Liver (tissue), 9 donors: ENCODE measurements around the gene CNFN. TPM values are rescaled to one million over a fixed set of nuclear protein-coding genes. Genes with fewer than 3 reads are reported as not detected.

Source experiments
- DNase-seq: peaks from one replicate; pipeline ENCODE4 v3.0.0-alpha.2; 2017; ENCODE audit warnings: low spot score
- H3K27ac ChIP-seq, 2 donors: one replicate each; pipeline ENCODE4 v1.7.0; 2013; ENCODE audit warnings: inconsistent platforms in 2 of 2, low read length in 2 of 2, control low read depth in 1 of 2, low read depth in 1 of 2, mild to moderate bottlenecking in 1 of 2
- H3K27me3 ChIP-seq, 4 donors: one replicate each; pipeline versions ENCODE4 v1.6.1 to v1.7.0; 2013; ENCODE audit warnings: low read length in 3 of 4, inconsistent platforms in 1 of 4, mild to moderate bottlenecking in 1 of 4, moderate library complexity in 1 of 4; ENCODE audit not compliant: control insufficient read depth in 4 of 4, insufficient read depth in 4 of 4
- H3K36me3 ChIP-seq, 4 donors: one replicate each; pipeline versions ENCODE4 v1.6.1 to v1.7.0; 2013; ENCODE audit warnings: low read length in 3 of 4, mild to moderate bottlenecking in 3 of 4, low read depth in 1 of 4, moderate library complexity in 1 of 4; ENCODE audit not compliant: control insufficient read depth in 4 of 4, insufficient read depth in 3 of 4
- H3K4me1 ChIP-seq, 4 donors: one replicate each; pipeline versions ENCODE4 v1.6.1 to v1.7.0; 2013; ENCODE audit warnings: low read length in 3 of 4, mild to moderate bottlenecking in 3 of 4, moderate library complexity in 1 of 4; ENCODE audit not compliant: control insufficient read depth in 4 of 4, insufficient read depth in 4 of 4
- H3K4me3 ChIP-seq, 3 donors: one replicate each; pipeline versions ENCODE4 v1.6.1 to v1.7.0; 2013; ENCODE audit warnings: low read length in 3 of 3, control low read depth in 1 of 3, low read depth in 1 of 3, mild to moderate bottlenecking in 1 of 3
- H3K9ac ChIP-seq, 2 donors: one replicate each; pipeline ENCODE4 v1.7.0; 2013; ENCODE audit warnings: low read length in 2 of 2, mild to moderate bottlenecking in 2 of 2, moderate library complexity in 2 of 2, control low read depth in 1 of 2, low read depth in 1 of 2
- H3K9me3 ChIP-seq, 4 donors: one replicate each; pipeline versions ENCODE4 v1.6.1 to v1.7.0; 2013; ENCODE audit warnings: low read length in 3 of 4; ENCODE audit not compliant: control insufficient read depth in 4 of 4
- ATF3 ChIP-seq: IDR thresholded peaks from 2 replicates; pipeline ENCODE4 v1.6.1; 2016; ENCODE audit warnings: antibody characterized with exemption
- FOXA1 ChIP-seq: IDR thresholded peaks from 2 replicates; pipeline ENCODE4 v1.6.1; 2016; ENCODE audit warnings: antibody characterized with exemption
- FOXA2 ChIP-seq: IDR thresholded peaks from 2 replicates; pipeline ENCODE4 v1.6.1; 2016; ENCODE audit warnings: antibody characterized with exemption
- GABPA ChIP-seq, 2 donors: IDR thresholded peaks in 1 of 2; conservative IDR thresholded peaks in 1 of 2; 2 replicates each; pipeline ENCODE4 v1.6.1; 2016; ENCODE audit warnings: antibody characterized with exemption in 2 of 2, mild to moderate bottlenecking in 1 of 2, moderate library complexity in 1 of 2
- HNF4A ChIP-seq, 2 donors: conservative IDR thresholded peaks; 2 replicates each; pipeline ENCODE4 v1.6.1; 2016; ENCODE audit warnings: antibody characterized with exemption in 2 of 2, mild to moderate bottlenecking in 2 of 2
- HNF4G ChIP-seq: IDR thresholded peaks from 2 replicates; pipeline ENCODE4 v1.6.1; 2016; ENCODE audit warnings: antibody characterized with exemption
- JUND ChIP-seq, 2 donors: IDR thresholded peaks; 2 replicates each; pipeline ENCODE4 v1.6.1; 2016; ENCODE audit warnings: antibody characterized with exemption in 2 of 2
- NR2F2 ChIP-seq: IDR thresholded peaks from 2 replicates; pipeline ENCODE4 v1.6.1; 2016; ENCODE audit warnings: antibody characterized with exemption
- REST ChIP-seq: IDR thresholded peaks from 2 replicates; pipeline ENCODE4 v1.6.1; 2016; ENCODE audit warnings: antibody characterized with exemption, mild to moderate bottlenecking
- SP1 ChIP-seq: IDR thresholded peaks from 2 replicates; pipeline ENCODE4 v1.6.1; 2018; ENCODE audit warnings: antibody characterized with exemption, mild to moderate bottlenecking
- TAF1 ChIP-seq: conservative IDR thresholded peaks from 2 replicates; pipeline ENCODE4 v1.6.1; 2016; ENCODE audit warnings: antibody characterized with exemption, mild to moderate bottlenecking
- YY1 ChIP-seq: IDR thresholded peaks from 2 replicates; pipeline ENCODE4 v1.6.1; 2016; ENCODE audit warnings: antibody characterized with exemption, mild to moderate bottlenecking
- WGBS: extraction: QIAGEN DNeasy Blood & Tissue Kit; methylation state at CpG from one replicate; pipeline ENCODE4 v1.1.7; 2013; 5-methylcytosine and 5-hydroxymethylcytosine counted together
- polyA plus RNA-seq, 2 donors: library from polyadenylated mRNA; stranded (reverse) in 1 of 2; unstranded in 1 of 2; fragments of 200-250 nt in 1 of 2; fragments of >200 nt in 1 of 2; fragmentation: Nextera tagmentation in 1 of 2; extraction: Ambion mirVana in 1 of 2; gene quantifications; one replicate each; pipeline versions ENCODE4 v1.2.1 to v1.2.3, GENCODE V29; 2013 to 2015
- total RNA-seq, 2 donors: library from RNA; depleted of rRNA; stranded (reverse); fragments of >200 nt; gene quantifications; one replicate each; pipeline ENCODE4 v1.2.3, GENCODE V29; 2014
- TF ChIP-seq, protein P1 (sequence below): IDR thresholded peaks from 2 replicates; pipeline ENCODE4 v1.6.1; 2016; ENCODE audit warnings: antibody characterized with exemption
- TF ChIP-seq, protein P2 (sequence below): fragments of 150-350 bp; IDR thresholded peaks from 2 replicates; pipeline ENCODE4 v1.5.1; 2017; ENCODE audit warnings: improper control_type of control experiment, low read depth, low read length; ENCODE audit not compliant: missing input control
- donor health status: healthy.
- donor health status: healthy.
- donor health status: healthy.
- donor health status: healthy.
- donor health status: healthy.

CNFN gene
- total and polyA plus RNA-seq, 4 donors: 0.57 to 1.2 TPM; not detected in 2

- TF ChIP-seq FOXA2 (no peak), ATF3 (no peak), YY1 (no peak), JUND (IDR thresholded peaks at IDR 0.05) (no peak), HNF4A (conservative IDR thresholded peaks at IDR 0.05) (no peak)
- TF ChIP-seq, protein P1, sequence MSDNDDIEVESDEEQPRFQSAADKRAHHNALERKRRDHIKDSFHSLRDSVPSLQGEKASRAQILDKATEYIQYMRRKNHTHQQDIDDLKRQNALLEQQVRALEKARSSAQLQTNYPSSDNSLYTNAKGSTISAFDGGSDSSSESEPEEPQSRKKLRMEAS: no peak
- 93% methylated on average over 31 of the region's 31 CpGs for WGBS
- Histone ChIP-seq H3K9me3 (no peaks in the 10 kb centered on the region), H3K27ac (no peak overlapping the region), H3K27me3 (no peaks in the 10 kb centered on the region), H3K36me3 (peaks cover 0 to 41% (median 6%) of the 10 kb centered on the region in 4 donors), H3K4me3 (no peak overlapping the region), H3K4me1 (no peaks in the 10 kb centered on the region), H3K9ac (no peak overlapping the region)
- DNase-seq: no peak
Observed at GRCh38 chr19:42352301-42353259, 37.5 kb downstream of the CNFN start.

- Histone ChIP-seq H3K36me3 (peaks cover 0 to 28% (median 5%) of the 10 kb centered on the region in 4 donors), H3K4me1 (no peaks in the 10 kb centered on the region), H3K27ac (no peak overlapping the region), H3K9me3 (no peaks in the 10 kb centered on the region), H3K27me3 (no peaks in the 10 kb centered on the region), H3K4me3 (no peak overlapping the region), H3K9ac (no peak overlapping the region)
- TF ChIP-seq HNF4A (conservative IDR thresholded peaks at IDR 0.05) (no peak), REST (no peak), FOXA1 (no peak), TAF1 (no peak), HNF4G (no peak), SP1 (no peak), YY1 (no peak), FOXA2 (no peak), GABPA (IDR thresholded peaks at IDR 0.05 in 1 of 2, conservative IDR thresholded peaks at IDR 0.05 in 1 of 2) (no peak), NR2F2 (no peak)
- TF ChIP-seq, protein P2, sequence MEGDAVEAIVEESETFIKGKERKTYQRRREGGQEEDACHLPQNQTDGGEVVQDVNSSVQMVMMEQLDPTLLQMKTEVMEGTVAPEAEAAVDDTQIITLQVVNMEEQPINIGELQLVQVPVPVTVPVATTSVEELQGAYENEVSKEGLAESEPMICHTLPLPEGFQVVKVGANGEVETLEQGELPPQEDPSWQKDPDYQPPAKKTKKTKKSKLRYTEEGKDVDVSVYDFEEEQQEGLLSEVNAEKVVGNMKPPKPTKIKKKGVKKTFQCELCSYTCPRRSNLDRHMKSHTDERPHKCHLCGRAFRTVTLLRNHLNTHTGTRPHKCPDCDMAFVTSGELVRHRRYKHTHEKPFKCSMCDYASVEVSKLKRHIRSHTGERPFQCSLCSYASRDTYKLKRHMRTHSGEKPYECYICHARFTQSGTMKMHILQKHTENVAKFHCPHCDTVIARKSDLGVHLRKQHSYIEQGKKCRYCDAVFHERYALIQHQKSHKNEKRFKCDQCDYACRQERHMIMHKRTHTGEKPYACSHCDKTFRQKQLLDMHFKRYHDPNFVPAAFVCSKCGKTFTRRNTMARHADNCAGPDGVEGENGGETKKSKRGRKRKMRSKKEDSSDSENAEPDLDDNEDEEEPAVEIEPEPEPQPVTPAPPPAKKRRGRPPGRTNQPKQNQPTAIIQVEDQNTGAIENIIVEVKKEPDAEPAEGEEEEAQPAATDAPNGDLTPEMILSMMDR: no peak
- TF ChIP-seq, protein P1: no peak
- 95% methylated on average over 21 of the region's 21 CpGs for WGBS
- DNase-seq: no peak
Observed at GRCh38 chr19:42351079-42351735, 38.9 kb downstream of the CNFN start.
